NCI-H345 (cell line): ENCODE data around the gene MATR3.
"Not testable (repeated sequence)": the region's sequence is repeated elsewhere in the genome, so short reads cannot be mapped to it uniquely, and the experiment has no call there.

ENCODE experiments used
- DNase-seq: peaks from one replicate; lab custom pipeline; 2025; lab: John Stamatoyannopoulos, UW

The MATR3 gene

GRCh38 chr5:139297439-139298133 lies 4.0 kb downstream of the MATR3 start:
- DNase-seq: no peak

GRCh38 chr5:139298242-139298641 lies 4.7 kb downstream of the MATR3 start:
- no peak for DNase-seq

GRCh38 chr5:139299486-139299885 lies 5.9 kb downstream of the MATR3 start:
- DNase-seq: no peak

GRCh38 chr5:139301808-139302499 lies 8.4 kb downstream of the MATR3 start:
- DNase-seq: no peak

- DNase-seq: no peak
Observed at GRCh38 chr5:139304391-139305324, 11.1 kb downstream of the MATR3 start.

- no peak for DNase-seq
Observed at GRCh38 chr5:139306197-139306596, 12.7 kb downstream of the MATR3 start.

GRCh38 chr5:139306628-139307379 lies 13.3 kb downstream of the MATR3 start:
- no peak for DNase-seq

- no peak for DNase-seq
Observed at GRCh38 chr5:139308797-139309196, 15.3 kb downstream of the MATR3 start.

- not testable (repeated sequence) for DNase-seq
Observed at GRCh38 chr5:139310715-139311186, 17.2 kb downstream of the MATR3 start.

GRCh38 chr5:139312075-139312474 lies 18.5 kb downstream of the MATR3 start:
- peak; percentile 3 for DNase-seq

- no peak for DNase-seq
Observed at GRCh38 chr5:139314276-139314675, 20.7 kb downstream of the MATR3 start.

GRCh38 chr5:139315056-139315615 lies 21.6 kb downstream of the MATR3 start:
- no peak for DNase-seq

GRCh38 chr5:139335811-139336210 lies 42.3 kb downstream of the MATR3 start:
- no peak for DNase-seq

GRCh38 chr5:139340051-139340450 lies 46.5 kb downstream of the MATR3 start:
- DNase-seq: no peak

GRCh38 chr5:139341187-139341688 lies 47.7 kb downstream of the MATR3 start:
- DNase-seq: no peak

- DNase-seq: peak; percentile 99
Observed at GRCh38 chr5:139341689-139342422, 48.3 kb downstream of the MATR3 start, which contains the start of gene PAIP2. Gene PAIP2 (plus strand): TSS chr5:139341854. CDS start chr5:139363785, 21,931 bp downstream.

- DNase-seq: no peak
Observed at GRCh38 chr5:139342423-139342723, 48.8 kb downstream of the MATR3 start.

GRCh38 chr5:139343476-139343875 lies 49.9 kb downstream of the MATR3 start:
- no peak for DNase-seq

- no peak for DNase-seq
Observed at GRCh38 chr5:139344177-139344576, 50.6 kb downstream of the MATR3 start.

- not testable (repeated sequence) for DNase-seq
Observed at GRCh38 chr5:139345442-139345841, 51.9 kb downstream of the MATR3 start.
